PC-3 (cell line): ENCODE measurements around the gene ELMO3.

ENCODE experiments used
- EZH2 ChIP-seq: fragments of 300-600 bp; sonication (generic); IDR thresholded peaks from one replicate; pipeline ENCODE4 v1.6.1; 2017; ENCODE audit warnings: antibody characterized with exemption, mild to moderate bottlenecking, low read length; ENCODE audit not compliant: unreplicated experiment
- EZH2phosphoT487 ChIP-seq: fragments of 300-600 bp; sonication (generic); IDR thresholded peaks from 2 replicates; pipeline ENCODE4 v1.6.1; 2018; ENCODE audit warnings: mild to moderate bottlenecking, antibody characterized with exemption, low read length, borderline replicate concordance
- TF ChIP-seq, protein P1 (sequence below): fragments of 300-600 bp; sonication (generic); conservative IDR thresholded peaks from 2 replicates; pipeline ENCODE4 v1.5.1; 2017; ENCODE audit warnings: antibody characterized with exemption, low read depth, mild to moderate bottlenecking, low read length

DNA sequence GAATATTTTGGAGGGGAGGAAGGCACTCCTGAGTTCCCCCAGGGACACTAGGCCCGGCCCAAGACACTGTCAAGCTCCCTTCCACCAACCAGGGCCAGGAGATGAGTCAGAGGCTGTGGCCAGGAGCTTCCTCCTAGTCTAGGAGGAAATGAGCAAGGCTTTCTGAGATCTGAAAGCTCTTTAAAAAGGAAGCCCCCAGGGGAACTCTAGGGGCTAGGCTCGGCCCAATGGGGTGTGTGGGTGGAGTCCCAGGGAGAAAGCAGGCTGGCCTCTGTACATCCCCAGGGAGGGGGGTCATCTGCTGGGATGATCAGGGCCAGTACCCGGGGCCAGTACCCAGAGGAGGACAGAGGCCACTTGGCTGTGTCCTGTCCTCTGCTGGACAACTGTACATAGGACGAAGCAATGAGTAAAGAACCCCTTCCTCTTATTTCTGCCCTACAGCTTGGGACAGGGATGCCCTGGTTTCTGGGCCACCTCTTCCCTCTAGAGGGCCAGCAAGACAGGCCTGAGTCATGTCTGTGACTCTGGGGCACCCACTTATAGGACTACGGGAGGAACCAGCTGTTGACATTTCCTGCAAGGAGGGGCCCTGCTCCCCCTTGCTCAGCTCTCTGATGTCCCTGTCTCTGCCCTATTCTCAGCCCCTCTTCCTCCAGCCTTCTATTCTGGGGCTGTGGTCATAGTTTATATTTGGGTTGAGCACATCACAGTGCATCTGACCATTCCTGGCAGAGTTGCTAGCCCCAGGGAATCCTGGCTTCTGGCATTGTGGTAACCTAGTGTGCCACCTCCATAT is 45.7 kb downstream of the ELMO3 start:
- no peak for TF ChIP-seq EZH2
- TF ChIP-seq, protein P1, sequence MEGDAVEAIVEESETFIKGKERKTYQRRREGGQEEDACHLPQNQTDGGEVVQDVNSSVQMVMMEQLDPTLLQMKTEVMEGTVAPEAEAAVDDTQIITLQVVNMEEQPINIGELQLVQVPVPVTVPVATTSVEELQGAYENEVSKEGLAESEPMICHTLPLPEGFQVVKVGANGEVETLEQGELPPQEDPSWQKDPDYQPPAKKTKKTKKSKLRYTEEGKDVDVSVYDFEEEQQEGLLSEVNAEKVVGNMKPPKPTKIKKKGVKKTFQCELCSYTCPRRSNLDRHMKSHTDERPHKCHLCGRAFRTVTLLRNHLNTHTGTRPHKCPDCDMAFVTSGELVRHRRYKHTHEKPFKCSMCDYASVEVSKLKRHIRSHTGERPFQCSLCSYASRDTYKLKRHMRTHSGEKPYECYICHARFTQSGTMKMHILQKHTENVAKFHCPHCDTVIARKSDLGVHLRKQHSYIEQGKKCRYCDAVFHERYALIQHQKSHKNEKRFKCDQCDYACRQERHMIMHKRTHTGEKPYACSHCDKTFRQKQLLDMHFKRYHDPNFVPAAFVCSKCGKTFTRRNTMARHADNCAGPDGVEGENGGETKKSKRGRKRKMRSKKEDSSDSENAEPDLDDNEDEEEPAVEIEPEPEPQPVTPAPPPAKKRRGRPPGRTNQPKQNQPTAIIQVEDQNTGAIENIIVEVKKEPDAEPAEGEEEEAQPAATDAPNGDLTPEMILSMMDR: peak; percentile 14; the same call in 1 of the 2 replicates
- no peak for TF ChIP-seq EZH2phosphoT487
